ENCODE data around the gene CREBBP. TPM values are rescaled to one million over a fixed set of nuclear protein-coding genes. Genes with fewer than 3 reads are reported as not detected.

The CREBBP gene
- total and polyA plus RNA-seq, 2 donors (not counting 3 experiments of a cell fraction or from before 2014, with no cell fraction given) = 13.8 to 72.7 TPM

DNA sequence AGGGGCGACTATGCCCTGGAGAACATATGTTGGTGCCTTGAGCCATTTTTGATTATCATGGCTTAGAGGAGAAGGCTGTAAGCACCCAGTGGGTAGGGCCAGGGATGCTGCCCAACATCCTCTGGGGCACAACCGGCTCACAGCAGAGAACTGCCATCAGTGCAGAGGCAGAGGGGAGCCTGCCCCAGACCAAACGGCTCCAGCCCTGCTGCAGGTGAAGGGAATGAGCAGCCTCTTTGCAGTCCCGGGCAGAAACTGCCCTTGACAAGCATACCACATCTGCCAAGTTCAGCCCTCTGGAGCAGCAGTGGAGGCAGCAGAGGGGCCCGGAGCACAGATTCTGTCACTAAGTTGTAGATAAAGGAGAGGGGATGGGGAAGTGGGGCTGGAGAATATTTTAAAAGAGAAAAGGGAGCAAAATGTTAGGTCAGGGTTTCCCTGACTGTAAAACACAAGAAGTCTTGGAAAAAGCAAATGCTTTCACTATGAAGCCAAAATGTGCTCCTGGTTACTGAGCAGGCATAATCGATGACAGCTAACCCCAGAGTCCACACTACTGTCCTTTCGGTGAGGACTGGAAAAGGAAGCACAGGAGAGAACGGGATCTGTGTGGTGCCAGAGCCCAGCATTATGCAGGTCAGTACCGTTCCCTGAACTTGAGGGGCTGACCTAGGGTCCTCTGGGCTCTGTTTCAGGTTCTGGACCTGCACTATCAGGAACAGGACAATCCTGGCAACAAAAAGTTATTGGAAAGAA lies 72.0 kb downstream of the CREBBP start:
- H3K9me3 ChIP-seq (replicated peaks; ENCODE audit: control insufficient read depth, insufficient read depth, low read length) = no peaks in the 10 kb centered on the region
- H2AFZ ChIP-seq (ENCODE audit: low read depth, low read length) = no peak overlapping the region
- BruUV-seq (replicated peaks) = no TSS peak
- TF ChIP-seq JUN (IDR thresholded peaks at IDR 0.05; ENCODE audit: borderline replicate concordance, insufficient read depth, insufficient read length, low read depth) = no peak
- FAIRE-seq (no peak), DNase-seq (ENCODE audit: low read depth, low spot score) (no peak)
- H3K79me2 ChIP-seq (ENCODE audit: control insufficient read depth, insufficient read depth, low read length) = peaks cover 90% of the 10 kb centered on the region
- H3K9me1 ChIP-seq (replicated peaks; ENCODE audit: control insufficient read depth, extremely low read depth, insufficient read depth, low read length) = peaks cover 4% of the 10 kb centered on the region
- H3K4me1 ChIP-seq (ENCODE audit: control insufficient read depth, extremely low read depth, insufficient read depth, low read length) = no peaks in the 10 kb centered on the region
- ChIA-PET POLR2A (no interaction called here), CTCF (no interaction called here)
- H3K27ac ChIP-seq (ENCODE audit: insufficient read depth, low read depth, low read length) = no peak overlapping the region
- H3K4me3 ChIP-seq (replicated peaks in 1 of 3; ENCODE audit: insufficient read depth in 1 of 3, low read depth in 1 of 3, low read length in 3 of 3) = no peak overlapping the region
- no peak overlapping the region for H3K9ac ChIP-seq (replicated peaks; ENCODE audit: extremely low read depth, insufficient read depth, low read length)
- intact Hi-C loops (cut with micrococcal nuclease) (no loop called here), dilution Hi-C loops (cut with MboI; ENCODE audit: extremely low pct_ligation_motif_present, low sequenced_read_pairs) (no loop called here)
- H4K20me1 ChIP-seq (replicated peaks; ENCODE audit: control insufficient read depth, extremely low read depth, insufficient read depth, low read length) = peaks cover 10% of the 10 kb centered on the region
- no peak overlapping the region for H3K4me2 ChIP-seq (ENCODE audit: insufficient read depth, low read length)
- H3K36me3 ChIP-seq (ENCODE audit: control insufficient read depth in 2 of 2, extremely low read depth in 1 of 2, insufficient read depth in 2 of 2, low read length in 2 of 2) = peaks cover 0 to 11% of the 10 kb centered on the region in 2 experiments
- no peaks in the 10 kb centered on the region for H3K27me3 ChIP-seq (ENCODE audit: control insufficient read depth in 2 of 2, insufficient read depth in 2 of 2, low read length in 2 of 2)

DNA sequence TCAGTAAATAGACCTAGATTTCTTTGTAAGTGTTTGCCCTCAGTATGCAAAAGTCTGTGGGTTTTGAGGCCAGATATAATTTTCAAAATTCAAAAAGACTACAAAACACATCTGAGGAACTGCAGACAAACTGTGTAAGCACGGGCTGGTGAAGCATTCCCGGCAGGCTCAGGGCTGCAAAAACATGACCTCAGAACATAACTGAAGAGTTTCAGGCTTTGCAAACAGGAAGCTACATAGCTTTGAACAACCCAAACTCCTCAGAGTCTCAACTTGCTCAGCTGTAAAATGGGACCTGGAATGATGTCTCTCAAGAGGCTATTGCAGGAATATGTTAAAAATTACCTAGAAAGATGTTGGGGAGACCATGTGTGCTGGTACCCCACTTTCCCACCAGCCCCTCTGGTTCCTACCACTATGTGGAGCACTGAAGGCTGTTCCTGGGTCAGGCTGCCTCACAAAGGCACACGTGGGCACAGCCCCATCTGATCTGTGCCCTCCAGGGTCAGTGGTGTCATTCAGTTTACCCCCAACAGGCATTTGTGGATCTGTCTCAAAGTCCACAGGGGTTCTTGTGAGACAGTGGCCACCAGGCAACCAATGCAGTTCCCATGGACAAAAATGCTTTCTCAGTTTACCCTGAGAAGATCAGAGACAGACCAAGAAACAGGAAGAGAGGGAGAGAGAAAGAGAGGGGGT lies 72.9 kb downstream of the CREBBP start:
- no TSS peak for BruUV-seq (replicated peaks)
- no peak overlapping the region for H3K27ac ChIP-seq (ENCODE audit: insufficient read depth, low read depth, low read length)
- no peaks in the 10 kb centered on the region for H3K4me1 ChIP-seq (ENCODE audit: control insufficient read depth, extremely low read depth, insufficient read depth, low read length)
- intact Hi-C loops (cut with micrococcal nuclease) (no loop called here), dilution Hi-C loops (cut with MboI; ENCODE audit: extremely low pct_ligation_motif_present, low sequenced_read_pairs) (no loop called here)
- no peak overlapping the region for H3K4me3 ChIP-seq (replicated peaks in 1 of 3; ENCODE audit: insufficient read depth in 1 of 3, low read depth in 1 of 3, low read length in 3 of 3)
- H3K9ac ChIP-seq (replicated peaks; ENCODE audit: extremely low read depth, insufficient read depth, low read length) = no peak overlapping the region
- no peak for TF ChIP-seq JUN (IDR thresholded peaks at IDR 0.05; ENCODE audit: borderline replicate concordance, insufficient read depth, insufficient read length, low read depth)
- no peak for TF ChIP-seq GATA2 (IDR thresholded peaks at IDR 0.05; ENCODE audit: insufficient read depth, insufficient read length, low read depth, low read length)
- no peak for TF ChIP-seq FOS (IDR thresholded peaks at IDR 0.05; ENCODE audit: borderline replicate concordance, insufficient read depth, low read length)
- no peak for TF ChIP-seq EZH2 (IDR thresholded peaks at IDR 0.05; ENCODE audit: borderline replicate concordance, low read depth, low read length, severe bottlenecking)
- TF ChIP-seq MYC (IDR thresholded peaks at IDR 0.05; ENCODE audit: low read depth, low read length) = no peak
- TF ChIP-seq POLR2AphosphoS5 (IDR thresholded peaks at IDR 0.05; ENCODE audit: insufficient read depth, low read depth, low read length) = no peak
- TF ChIP-seq POLR2A (IDR thresholded peaks at IDR 0.05; ENCODE audit: low read depth, low read length) = no peak
- no peak overlapping the region for H3K4me2 ChIP-seq (ENCODE audit: insufficient read depth, low read length)
- H3K27me3 ChIP-seq (ENCODE audit: control insufficient read depth in 2 of 2, insufficient read depth in 2 of 2, low read length in 2 of 2) = no peaks in the 10 kb centered on the region
- peaks cover 0 to 11% of the 10 kb centered on the region in 2 experiments for H3K36me3 ChIP-seq (ENCODE audit: control insufficient read depth in 2 of 2, extremely low read depth in 1 of 2, insufficient read depth in 2 of 2, low read length in 2 of 2)
- POLR2A ChIA-PET = no interaction called here
- H3K9me1 ChIP-seq (replicated peaks; ENCODE audit: control insufficient read depth, extremely low read depth, insufficient read depth, low read length) = peaks cover 4% of the 10 kb centered on the region
- FAIRE-seq (no peak), DNase-seq (ENCODE audit: low read depth, low spot score) (no peak)
- H3K9me3 ChIP-seq (replicated peaks; ENCODE audit: control insufficient read depth, insufficient read depth, low read length) = no peaks in the 10 kb centered on the region
- peaks cover 87% of the 10 kb centered on the region for H3K79me2 ChIP-seq (ENCODE audit: control insufficient read depth, insufficient read depth, low read length)
- peaks cover 11% of the 10 kb centered on the region for H4K20me1 ChIP-seq (replicated peaks; ENCODE audit: control insufficient read depth, extremely low read depth, insufficient read depth, low read length)
- CTCF ChIA-PET = interaction anchor here (0.6 kb wide), 1 partner anchor 541 kb away, joined by 3 read pairs; no protein-coding TSS in a partner anchor
- H2AFZ ChIP-seq (ENCODE audit: low read depth, low read length) = no peak overlapping the region

All from endothelial cell of umbilical vein (primary cell).